HepG2 (cell line): ENCODE results near the gene RNASE12. TPM values are rescaled to one million over a fixed set of nuclear protein-coding genes. Genes with fewer than 3 reads are reported as not detected.

Experiments used
- BCL6 ChIP-seq: IDR thresholded peaks from 2 replicates; pipeline ENCODE4 v1.6.1; 2016; ENCODE audit warnings: missing genetic modification reagents, missing compliant biosample characterization
- BRCA1 ChIP-seq: sonication (generic); formaldehyde crosslinking; IDR thresholded peaks from 2 replicates; pipeline ENCODE4 v1.4.0; 2020; ENCODE audit warnings: missing genetic modification reagents
- DR1 ChIP-seq: sonication (generic); formaldehyde crosslinking; IDR thresholded peaks from 2 replicates; pipeline ENCODE4 v1.8.0; 2021; ENCODE audit warnings: mild to moderate bottlenecking, missing genetic modification reagents, inconsistent platforms
- EED ChIP-seq: sonication (generic); formaldehyde crosslinking; IDR thresholded peaks from 2 replicates; pipeline ENCODE4 v1.5.0; 2020; ENCODE audit warnings: mild to moderate bottlenecking, missing genetic modification reagents
- ERF ChIP-seq: IDR thresholded peaks from 2 replicates; pipeline ENCODE4 v1.6.1; 2018; ENCODE audit warnings: missing biosample characterization, missing genetic modification reagents
- HIC2 ChIP-seq: sonication (generic); formaldehyde crosslinking; IDR thresholded peaks from 2 replicates; pipeline ENCODE4 v1.9.0; 2022; ENCODE audit warnings: low read depth, missing genetic modification reagents
- HNRNPLL ChIP-seq: fragments of 200-400 bp; formaldehyde crosslinking; IDR thresholded peaks from 2 replicates; pipeline ENCODE4 v1.6.1; 2017; ENCODE audit warnings: mild to moderate bottlenecking, low read depth, low read length; ENCODE audit not compliant: poor library complexity, severe bottlenecking
- HOXA7 ChIP-seq: sonication (generic); formaldehyde crosslinking; IDR thresholded peaks from 2 replicates; pipeline ENCODE4 v1.8.1; 2022; ENCODE audit warnings: mild to moderate bottlenecking, missing genetic modification reagents, moderate library complexity
- MXD3 ChIP-seq: IDR thresholded peaks from 2 replicates; pipeline ENCODE4 v1.6.1; 2016; ENCODE audit warnings: mild to moderate bottlenecking, missing biosample characterization, missing genetic modification reagents
- NFYC ChIP-seq: IDR thresholded peaks from 2 replicates; pipeline ENCODE4 v1.6.1; 2016; ENCODE audit warnings: missing genetic modification reagents, missing compliant biosample characterization
- NR2C2 ChIP-seq: sonication (generic); formaldehyde crosslinking; IDR thresholded peaks from 2 replicates; pipeline ENCODE4 v1.4.0; 2020; ENCODE audit warnings: missing genetic modification reagents, mild to moderate bottlenecking, moderate library complexity, borderline replicate concordance
- SALL1 ChIP-seq: sonication (generic); formaldehyde crosslinking; IDR thresholded peaks from 2 replicates; pipeline ENCODE4 v1.8.0; 2022; ENCODE audit warnings: mild to moderate bottlenecking, missing genetic modification reagents
- SMAD1 ChIP-seq: sonication (generic); formaldehyde crosslinking; IDR thresholded peaks from 2 replicates; pipeline ENCODE4 v1.4.0; 2020; ENCODE audit warnings: missing genetic modification reagents, low read depth, mild to moderate bottlenecking, borderline replicate concordance
- SMC3 ChIP-seq: IDR thresholded peaks from 2 replicates; pipeline ENCODE4 v1.6.1; 2011; ENCODE audit warnings: low read length, improper control_type of control experiment
- TARDBP ChIP-seq: sonication (generic); formaldehyde crosslinking; IDR thresholded peaks from 2 replicates; pipeline ENCODE4 v1.8.0; 2022; ENCODE audit warnings: mild to moderate bottlenecking, missing genetic modification reagents
- TBX3 ChIP-seq: fragments of 450-650 bp; IDR thresholded peaks from 2 replicates; pipeline ENCODE4 v1.6.1; 2017; ENCODE audit warnings: antibody characterized with exemption, mild to moderate bottlenecking, inconsistent platforms, borderline replicate concordance
- TFAP4 ChIP-seq: sonication (generic); IDR thresholded peaks from 2 replicates; pipeline ENCODE4 v1.6.1; 2016; ENCODE audit warnings: low read depth, borderline replicate concordance
- ZKSCAN5 ChIP-seq: sonication (generic); formaldehyde crosslinking; IDR thresholded peaks from 2 replicates; pipeline ENCODE4 v1.5.1; 2020; ENCODE audit warnings: mild to moderate bottlenecking, missing genetic modification reagents
- ZNF260 ChIP-seq: sonication (generic); formaldehyde crosslinking; IDR thresholded peaks from 2 replicates; pipeline ENCODE4 v1.4.0; 2020; ENCODE audit warnings: missing genetic modification reagents, low read depth, mild to moderate bottlenecking, borderline replicate concordance
- ZNF280D ChIP-seq: sonication (generic); formaldehyde crosslinking; IDR thresholded peaks from 2 replicates; pipeline ENCODE4 v1.5.1; 2020; ENCODE audit warnings: mild to moderate bottlenecking, missing genetic modification reagents
- ZNF562 ChIP-seq: sonication (generic); formaldehyde crosslinking; IDR thresholded peaks from 2 replicates; pipeline ENCODE4 v1.8.0; 2022; ENCODE audit warnings: missing genetic modification reagents, borderline replicate concordance
- ZNF589 ChIP-seq: sonication (generic); formaldehyde crosslinking; conservative IDR thresholded peaks from 2 replicates; pipeline ENCODE4 v1.8.0; 2022; ENCODE audit warnings: mild to moderate bottlenecking, moderate library complexity, missing genetic modification reagents
- ZNF839 ChIP-seq: sonication (generic); formaldehyde crosslinking; IDR thresholded peaks from 2 replicates; pipeline ENCODE4 v1.4.0; 2020; ENCODE audit warnings: missing genetic modification reagents, mild to moderate bottlenecking, borderline replicate concordance
- polyA plus RNA-seq, 8 experiments: library from polyadenylated mRNA; depleted of rRNA in 3 of 8; stranded (reverse) in 7 of 8; unstranded in 1 of 8; fragments of >200 nt; fragmentation: Illumina TruSeq in 4 of 8; extraction: Trizol in 4 of 8; gene quantifications; 2 replicates each; pipeline versions ENCODE4 v1.2.1 to v1.2.3, GENCODE V29; 2011 to 2016; ENCODE audit warnings: low read depth in 4 of 8, missing spikeins in 1 of 8, mixed read lengths in 1 of 8; ENCODE audit not compliant: insufficient read depth in 1 of 8
- total RNA-seq, 5 experiments: library from RNA; depleted of rRNA; stranded (reverse); fragments of >200 nt; fragmentation: Illumina TruSeq; extraction: Trizol; gene quantifications; 2 replicates each; pipeline ENCODE4 v1.2.3, GENCODE V29; 2016; ENCODE audit warnings: low read depth in 1 of 5

The RNASE12 gene
- total and polyA plus RNA-seq, 2 of the 13 experiments (the other 11 are each of a cell fraction or from before 2014, with no cell fraction given) = not detected

- TF ChIP-seq ZNF260 = no peak
- no peak; the same call in 1 of the 2 replicates for TF ChIP-seq SMC3
- TF ChIP-seq ZNF839 = peak; percentile 52; the same call in 1 of the 2 replicates
- TF ChIP-seq HOXA7 = peak; percentile 79
- peak; percentile 89 for TF ChIP-seq SALL1 (CRISPR knock-in tag)
- TF ChIP-seq MXD3 = peak; percentile 80; the same call in 1 of the 2 replicates
- TF ChIP-seq NR2C2 (CRISPR knock-in tag) = peak; percentile 75
- peak; percentile 41 for TF ChIP-seq HNRNPLL
- peak; percentile 81; the same call in 1 of the 2 replicates for TF ChIP-seq DR1 (CRISPR knock-in tag)
- peak; percentile 94 for TF ChIP-seq ZNF280D (CRISPR knock-in tag)
- peak; percentile 90 for TF ChIP-seq TARDBP
- TF ChIP-seq EED (CRISPR knock-in tag) = no peak
- no peak for TF ChIP-seq ZNF562 (CRISPR knock-in tag)
- no peak for TF ChIP-seq SMAD1 (CRISPR knock-in tag)
- peak; percentile 61 for TF ChIP-seq BCL6 (CRISPR knock-in tag)
- no peak for TF ChIP-seq BRCA1
- peak; percentile 70 for TF ChIP-seq ERF (CRISPR knock-in tag)
- peak; percentile 66 for TF ChIP-seq HIC2 (CRISPR knock-in tag)
- peak; percentile 87 for TF ChIP-seq TBX3
- no peak; the same call in 1 of the 2 replicates for TF ChIP-seq NFYC (CRISPR knock-in tag)
- TF ChIP-seq ZKSCAN5 (CRISPR knock-in tag) = no peak; the same call in 1 of the 2 replicates
- TF ChIP-seq TFAP4 = no peak
- TF ChIP-seq ZNF589 = peak; percentile 93
These were observed 22.2 kb upstream of the RNASE12 start (continued) for GRCh38 chr14:20613094-20614037.
